ENCODE data around the gene IGSF9B. TPM values are rescaled to one million over a fixed set of nuclear protein-coding genes. Genes with fewer than 3 reads are reported as not detected.

Gene IGSF9B
- total RNA-seq, 1 experiment from 2014 or later, result 10.1 TPM

DNA sequence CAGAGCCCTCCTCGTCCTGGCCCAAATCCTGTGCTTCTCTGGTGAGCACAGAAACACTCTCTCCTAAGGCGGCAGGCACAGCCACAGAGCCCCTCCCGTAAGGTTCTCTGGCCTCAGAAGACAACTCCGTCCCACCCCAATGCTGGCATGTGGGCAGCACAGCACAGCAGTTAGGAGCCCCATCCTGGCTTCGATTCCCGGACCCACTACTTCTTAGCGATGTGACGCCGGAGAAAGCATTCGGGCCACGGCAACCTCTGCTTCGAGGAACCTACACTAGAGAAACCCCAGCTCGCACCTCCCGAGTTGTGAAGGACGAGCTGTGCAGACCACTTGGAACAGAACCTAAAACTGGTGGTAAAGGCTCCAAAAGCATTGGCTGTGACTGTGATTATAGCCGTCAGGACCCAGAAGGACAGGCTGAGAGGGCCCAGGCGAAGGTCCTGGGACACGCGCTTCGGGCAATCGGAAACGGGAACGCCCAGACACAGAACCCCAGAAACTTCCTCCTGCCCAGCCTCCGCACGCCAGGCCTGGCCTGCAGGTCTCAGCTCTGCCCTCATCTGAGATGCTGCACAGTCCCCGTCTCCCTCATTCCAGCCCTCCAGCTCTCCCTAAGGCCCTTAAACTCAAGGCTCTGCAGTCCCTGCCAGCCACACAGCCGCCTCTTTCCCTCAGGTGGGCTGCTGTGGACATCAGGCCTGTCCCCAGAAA is 26.6 kb downstream of the IGSF9B start:
- no TSS peak for BruUV-seq (replicated peaks)
- intact Hi-C loops (cut with micrococcal nuclease; ENCODE audit: unreplicated experiment), result no loop called here
- Histone ChIP-seq H3K4me3 (ENCODE audit: low read depth, low read length, poor library complexity, severe bottlenecking) (no peak overlapping the region), H3K27me3 (replicated peaks; ENCODE audit: insufficient read depth, low read depth, low read length, poor library complexity) (no peaks in the 10 kb centered on the region), H3K4me1 (ENCODE audit: insufficient read depth, low read length, poor library complexity, severe bottlenecking) (no peaks in the 10 kb centered on the region), H3K9me3 (ENCODE audit: low read depth, low read length, poor library complexity, severe bottlenecking) (no peaks in the 10 kb centered on the region), H3K36me3 (ENCODE audit: insufficient read depth, low read length, poor library complexity, severe bottlenecking) (no peaks in the 10 kb centered on the region), H3K27ac (ENCODE audit: low read depth, low read length, poor library complexity, severe bottlenecking) (no peak overlapping the region)
- CTCF ChIA-PET, result no interaction called here
- TF ChIP-seq CTCF (conservative IDR thresholded peaks at IDR 0.05; ENCODE audit: low read depth, low read length), result no peak
- no peak for TF ChIP-seq EZH2 (IDR thresholded peaks at IDR 0.05; ENCODE audit: borderline replicate concordance, low read depth, low read length, poor library complexity, severe bottlenecking)
- POLR2A ChIA-PET (ENCODE audit: low non-redundant PET), result no interaction called here
- DNase-seq (ENCODE audit: low spot score), result no peak

DNA sequence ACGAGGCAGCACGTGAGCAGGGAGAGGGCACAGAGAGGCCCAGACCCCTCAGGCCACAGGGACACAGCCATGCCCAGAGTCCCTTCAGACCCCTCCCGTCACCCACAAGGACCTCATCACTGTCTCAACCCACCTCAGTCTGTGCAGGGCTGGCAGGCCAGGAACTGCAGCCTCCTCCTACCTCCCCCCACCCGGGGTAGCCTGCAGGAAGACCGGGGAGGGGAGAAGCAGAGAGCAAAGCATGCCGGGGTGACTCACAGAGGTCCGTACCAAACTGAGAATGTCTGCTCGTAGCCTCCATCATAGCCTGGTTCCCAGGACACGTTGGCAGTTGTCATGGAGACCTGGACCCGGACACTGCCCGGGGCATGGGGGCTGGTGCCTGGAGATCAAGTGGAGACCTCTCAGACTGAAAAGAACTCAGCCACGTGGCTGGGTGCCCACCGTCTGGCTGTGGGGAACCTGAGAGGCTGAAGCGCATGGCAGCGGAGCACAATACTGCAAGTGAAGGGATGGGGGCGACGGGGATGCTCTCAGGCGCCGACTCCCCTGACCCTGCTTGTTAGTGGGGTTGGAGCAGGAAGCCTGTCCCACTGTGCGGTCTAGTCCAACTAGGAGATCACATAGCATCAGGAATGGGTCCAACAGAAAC is 27.2 kb downstream of the IGSF9B start:
- no peak for DNase-seq (ENCODE audit: low spot score)
- Histone ChIP-seq H3K36me3 (ENCODE audit: insufficient read depth, low read length, poor library complexity, severe bottlenecking) (no peaks in the 10 kb centered on the region), H3K27me3 (replicated peaks; ENCODE audit: insufficient read depth, low read depth, low read length, poor library complexity) (no peaks in the 10 kb centered on the region), H3K9me3 (ENCODE audit: low read depth, low read length, poor library complexity, severe bottlenecking) (no peaks in the 10 kb centered on the region), H3K27ac (ENCODE audit: low read depth, low read length, poor library complexity, severe bottlenecking) (no peak overlapping the region), H3K4me1 (ENCODE audit: insufficient read depth, low read length, poor library complexity, severe bottlenecking) (no peaks in the 10 kb centered on the region), H3K4me3 (ENCODE audit: low read depth, low read length, poor library complexity, severe bottlenecking) (no peak overlapping the region)
- intact Hi-C loops (cut with micrococcal nuclease; ENCODE audit: unreplicated experiment), result no loop called here
- ChIA-PET CTCF (no interaction called here), POLR2A (ENCODE audit: low non-redundant PET) (no interaction called here)
- TF ChIP-seq CTCF (conservative IDR thresholded peaks at IDR 0.05; ENCODE audit: low read depth, low read length), result no peak
- BruUV-seq (replicated peaks), result no TSS peak

GRCh38 chr11:133928628-133929059 is 28.1 kb downstream of the IGSF9B start:
- no peaks in the 10 kb centered on the region for H3K27me3 ChIP-seq (replicated peaks; ENCODE audit: insufficient read depth, low read depth, low read length, poor library complexity)
- H3K4me1 ChIP-seq (ENCODE audit: insufficient read depth, low read length, poor library complexity, severe bottlenecking), result no peaks in the 10 kb centered on the region
- no peaks in the 10 kb centered on the region for H3K36me3 ChIP-seq (ENCODE audit: insufficient read depth, low read length, poor library complexity, severe bottlenecking)
- ChIA-PET CTCF (interaction anchor here (1.0 to 1.4 kb wide), 2 partner anchors 105 to 212 kb away, joined by 4 to 6 read pairs; no protein-coding TSS in a partner anchor), POLR2A (ENCODE audit: low non-redundant PET) (no interaction called here)
- DNase-seq (ENCODE audit: low spot score), result no peak
- TF ChIP-seq EZH2 (IDR thresholded peaks at IDR 0.05; ENCODE audit: borderline replicate concordance, low read depth, low read length, poor library complexity, severe bottlenecking), result no peak
- TF ChIP-seq CTCF (conservative IDR thresholded peaks at IDR 0.05; ENCODE audit: low read depth, low read length), result no peak
- H3K9me3 ChIP-seq (ENCODE audit: low read depth, low read length, poor library complexity, severe bottlenecking), result no peaks in the 10 kb centered on the region
- intact Hi-C loops (cut with micrococcal nuclease; ENCODE audit: unreplicated experiment), result no loop called here
- no peak overlapping the region for H3K27ac ChIP-seq (ENCODE audit: low read depth, low read length, poor library complexity, severe bottlenecking)
- no TSS peak for BruUV-seq (replicated peaks)
- no peak overlapping the region for H3K4me3 ChIP-seq (ENCODE audit: low read depth, low read length, poor library complexity, severe bottlenecking)
